Hematopoietic multipotent progenitor cell treated with erythropoietin and hydrocortisone succinate and interleukin-3 and kit ligand, for 15 days (in vitro differentiated cells): ENCODE results near the gene SLCO2B1.

ENCODE experiments used
- DNase-seq: peaks from one replicate; pipeline ENCODE4 v3.0.0-alpha.2; 2015; ENCODE audit warnings: low spot score

Gene SLCO2B1

DNA sequence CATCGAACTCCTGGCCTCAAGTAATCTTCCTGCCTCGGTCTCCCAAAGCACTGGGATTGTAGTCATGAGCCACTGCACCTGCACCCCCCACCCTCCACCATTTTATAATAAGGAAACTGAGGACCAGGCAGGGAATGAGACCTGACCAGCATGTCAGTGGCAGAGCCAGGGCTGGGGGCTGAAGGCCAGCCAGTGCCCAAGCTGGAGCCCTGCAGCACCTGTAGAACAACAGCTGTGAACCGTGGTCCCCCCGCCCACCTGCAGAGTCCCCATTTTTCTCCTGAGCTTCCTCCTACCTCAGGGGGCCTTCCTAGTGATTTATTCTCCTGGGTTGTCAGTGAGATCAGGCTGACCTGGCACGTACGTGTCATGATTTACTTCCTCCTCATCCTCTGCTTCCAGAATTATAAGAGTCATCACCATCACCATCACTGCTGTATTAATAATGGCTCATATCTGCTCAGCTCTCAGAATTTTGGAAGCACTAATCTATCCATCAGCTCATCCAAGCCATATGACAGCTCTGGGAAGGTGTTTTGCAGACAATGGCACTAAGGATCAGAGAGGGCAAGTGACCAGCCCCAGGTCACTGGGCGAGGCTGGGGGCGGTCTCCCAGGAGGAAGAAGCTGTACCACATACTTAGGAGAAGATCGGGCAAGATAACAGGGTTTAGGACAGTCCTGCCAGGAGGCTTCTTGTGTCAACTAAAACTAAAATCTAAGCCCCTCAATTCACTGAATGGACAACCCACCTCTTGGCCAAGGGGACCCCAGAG, 5.5 kb upstream of the SLCO2B1 start:
- DNase-seq: no peak

DNA sequence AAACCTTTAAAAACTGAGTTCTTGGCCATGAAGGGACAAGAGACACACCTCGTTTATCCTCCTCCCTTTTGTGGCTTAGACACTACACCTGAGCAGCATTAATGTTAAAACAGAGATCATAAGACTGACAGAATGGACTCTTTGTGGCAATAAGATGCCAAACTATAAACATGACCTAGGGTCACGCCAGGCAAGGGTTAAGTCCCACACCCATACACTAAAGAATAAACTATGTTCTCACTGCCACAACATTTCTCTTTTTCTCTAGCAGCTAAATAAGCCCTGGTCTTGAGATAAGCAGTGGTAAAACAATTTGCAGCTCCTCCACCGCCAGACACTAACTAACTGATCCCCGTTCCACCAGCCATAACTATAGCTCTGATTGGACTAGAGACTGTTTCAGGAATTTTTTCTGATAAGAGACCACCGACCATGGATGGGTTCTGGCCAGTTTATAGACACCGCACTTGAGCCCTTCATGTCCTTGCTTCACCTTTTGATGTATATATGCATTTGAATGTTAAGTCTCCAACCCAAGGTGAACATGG, 4.9 kb upstream of the SLCO2B1 start:
- DNase-seq: no peak

DNA sequence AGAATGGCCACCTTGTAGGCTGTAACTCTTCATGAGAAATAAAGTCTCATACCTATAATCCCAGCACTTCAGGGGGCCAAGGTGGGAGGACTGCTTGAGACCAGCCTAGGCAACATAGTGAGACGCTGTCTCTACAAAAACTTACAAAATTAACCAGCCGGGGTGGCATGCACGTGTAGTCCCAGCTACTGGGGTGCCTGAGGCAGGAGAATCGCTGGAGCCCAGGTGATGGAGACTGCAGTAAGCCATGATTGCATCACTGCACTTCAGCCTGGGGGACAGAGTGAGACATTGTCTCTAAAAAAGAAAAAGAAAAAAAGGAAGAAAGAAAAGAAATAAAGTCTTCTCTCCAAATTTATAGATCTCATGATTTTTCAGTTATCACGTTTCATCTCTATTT, 4.2 kb upstream of the SLCO2B1 start:
- DNase-seq: no peak

DNA sequence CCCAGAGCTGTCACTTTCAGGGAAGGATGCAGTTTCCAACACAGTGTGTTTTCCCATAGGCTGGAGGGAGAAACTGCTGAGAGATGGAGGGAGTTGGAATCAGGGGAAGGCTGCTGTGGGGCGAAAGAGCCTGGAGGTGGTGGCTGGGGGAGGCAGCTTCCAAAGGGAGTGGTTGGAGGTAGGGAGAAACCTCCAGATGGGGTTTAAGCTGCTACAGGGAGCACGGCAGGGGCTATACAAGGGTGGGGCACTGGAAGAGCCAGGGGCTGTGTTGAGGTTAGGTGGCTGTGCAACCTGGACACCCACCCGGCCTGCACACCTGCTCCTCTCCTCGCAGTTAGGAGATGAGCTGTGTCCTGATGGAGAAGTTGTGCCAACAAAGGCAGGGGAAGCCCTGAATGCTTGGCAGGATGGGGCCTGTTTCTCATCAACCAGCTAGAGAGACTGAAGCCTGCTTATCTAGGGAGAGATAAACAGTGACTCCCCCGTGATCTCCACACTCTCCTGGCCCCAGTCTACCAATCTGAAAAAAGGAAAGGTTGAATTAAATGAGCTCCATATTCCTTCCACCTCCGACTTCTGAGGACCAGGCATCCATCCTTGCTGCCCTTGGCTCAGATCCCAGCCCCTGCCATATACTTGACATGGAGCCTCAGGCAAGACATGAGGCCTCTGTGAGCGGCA, 3.6 kb upstream of the SLCO2B1 start:
- DNase-seq: no peak

DNA sequence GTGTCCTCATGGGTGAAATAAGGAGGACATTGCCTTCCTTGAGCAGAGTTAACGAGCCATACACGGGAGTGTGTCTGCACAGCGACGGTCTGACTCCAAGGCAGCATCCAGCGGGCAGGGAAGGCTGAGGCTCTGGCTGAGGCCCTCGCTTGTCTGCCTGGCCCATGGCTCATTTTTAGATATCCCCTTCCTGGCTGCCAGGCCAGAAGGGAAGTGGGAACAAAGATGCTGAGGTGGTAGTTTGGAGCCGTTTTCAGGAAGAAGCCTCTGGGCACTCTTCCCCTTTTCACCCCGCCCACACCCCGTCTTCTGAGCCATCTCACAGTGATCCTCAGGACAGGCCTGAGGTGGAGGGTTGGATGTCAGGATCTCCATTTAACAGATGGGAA, 3.0 kb upstream of the SLCO2B1 start:
- DNase-seq: no peak

DNA sequence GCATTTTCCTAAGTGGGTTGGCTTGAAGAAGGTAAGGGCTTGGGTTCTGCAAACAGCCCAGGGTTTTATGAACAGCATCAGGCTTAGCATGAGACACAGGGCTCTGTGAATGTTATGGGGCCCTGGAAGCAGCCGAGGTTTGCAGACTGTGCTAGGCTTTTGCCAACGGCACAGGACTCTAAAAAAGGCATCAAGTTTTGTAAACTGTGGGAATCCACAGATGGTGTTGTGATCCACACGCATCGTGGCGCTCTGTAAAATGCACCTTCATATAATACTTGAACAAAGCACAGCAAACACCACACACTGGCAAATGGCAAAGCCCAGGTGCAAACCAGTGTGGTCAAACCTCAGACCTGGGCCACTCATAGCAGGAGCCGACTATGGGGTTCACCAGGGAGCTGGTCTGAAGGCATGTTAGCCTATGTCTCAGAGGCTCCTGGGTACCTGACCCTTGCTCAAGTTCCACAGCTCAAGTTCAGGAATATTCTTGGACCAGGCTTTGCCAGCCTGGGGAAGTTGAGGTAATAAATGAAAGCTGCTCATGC, 2.4 kb upstream of the SLCO2B1 start:
- DNase-seq: no peak

DNA sequence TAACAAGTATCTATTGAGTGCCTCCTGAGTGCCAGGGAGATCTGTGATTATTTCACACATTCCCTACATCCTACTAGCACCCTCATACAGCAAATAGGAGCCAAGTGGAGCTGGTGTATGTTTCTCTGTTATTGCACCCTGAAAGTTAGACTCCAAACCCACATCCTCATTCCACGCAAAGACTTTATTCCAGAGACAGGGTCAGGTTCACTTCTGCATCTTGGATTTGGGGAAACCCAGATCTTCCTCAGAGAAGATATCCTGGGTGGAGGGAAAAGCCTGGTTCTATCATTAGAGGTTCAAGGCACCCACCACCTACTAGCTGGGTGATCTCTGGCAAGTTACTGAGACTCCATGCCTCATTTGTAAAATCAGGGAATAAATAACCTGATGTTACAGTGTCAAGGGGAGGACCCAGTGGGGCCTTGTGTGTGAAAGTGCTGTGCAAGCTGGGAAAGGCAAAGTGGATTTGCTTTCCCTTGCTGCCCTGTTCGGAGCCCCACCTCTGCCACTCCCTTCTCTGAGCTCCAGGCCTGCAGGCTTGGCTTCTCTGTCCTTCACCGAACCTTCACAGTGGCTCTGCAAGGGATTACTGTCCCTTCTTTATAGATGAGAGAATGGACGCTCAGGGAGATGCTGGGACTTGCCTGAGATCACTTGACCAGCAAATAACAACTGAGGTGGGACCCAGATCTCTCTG, 991 bp upstream of the SLCO2B1 start:
- no peak for DNase-seq

DNA sequence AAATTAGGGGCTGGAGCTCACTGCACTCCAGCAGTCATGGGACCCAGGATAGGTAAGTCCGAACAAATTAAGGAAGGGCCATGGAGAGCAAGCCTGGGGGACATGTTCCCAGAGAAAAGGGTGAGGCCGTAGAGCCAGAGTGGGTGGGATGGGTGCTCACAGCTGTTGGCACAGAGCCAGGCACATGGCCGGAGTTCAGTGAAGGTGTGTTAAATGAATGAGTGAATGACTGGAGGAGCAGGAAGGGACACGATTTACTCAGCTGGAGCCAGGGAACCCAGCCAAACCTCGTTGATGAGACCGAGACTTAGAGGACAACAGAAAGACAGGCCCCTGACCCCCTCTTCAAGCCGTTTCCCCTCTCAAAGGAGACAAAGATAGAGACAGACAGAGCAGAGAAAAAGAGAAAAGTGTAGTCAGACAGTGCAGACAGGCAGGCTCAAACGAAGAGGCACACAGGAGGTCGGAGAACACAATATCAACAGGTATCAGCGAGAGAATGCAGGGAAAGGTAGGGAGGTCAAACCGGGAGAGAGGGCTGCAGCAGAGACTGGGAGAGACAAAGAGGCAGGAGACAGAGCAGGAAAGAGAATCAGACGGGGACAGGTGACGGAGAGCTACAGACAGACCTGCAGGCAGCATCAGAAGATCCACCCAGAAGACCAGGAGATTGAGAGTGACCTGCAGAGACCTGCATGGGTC, 590 bp downstream of the SLCO2B1 start:
- DNase-seq: no peak

DNA sequence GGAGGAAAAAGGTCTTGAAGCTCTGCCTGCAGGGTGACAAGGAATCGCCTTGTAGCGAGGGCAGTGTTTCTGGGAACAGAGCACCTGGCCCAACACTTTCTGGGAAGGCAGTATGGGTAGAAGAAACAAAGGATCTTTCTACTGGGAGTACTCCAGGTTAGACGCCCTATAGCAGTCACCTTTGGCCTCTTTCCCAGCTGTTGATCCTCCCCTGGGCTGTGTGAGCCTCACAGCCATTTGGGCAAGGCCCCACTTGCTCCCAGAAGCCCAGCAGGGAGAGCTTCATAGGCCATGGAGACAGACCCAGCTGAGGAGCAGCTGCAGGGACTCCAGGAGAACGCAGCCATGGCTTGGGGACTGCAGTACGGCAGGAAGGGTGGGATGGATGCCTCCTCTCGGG, 1.2 kb downstream of the SLCO2B1 start:
- DNase-seq: no peak

DNA sequence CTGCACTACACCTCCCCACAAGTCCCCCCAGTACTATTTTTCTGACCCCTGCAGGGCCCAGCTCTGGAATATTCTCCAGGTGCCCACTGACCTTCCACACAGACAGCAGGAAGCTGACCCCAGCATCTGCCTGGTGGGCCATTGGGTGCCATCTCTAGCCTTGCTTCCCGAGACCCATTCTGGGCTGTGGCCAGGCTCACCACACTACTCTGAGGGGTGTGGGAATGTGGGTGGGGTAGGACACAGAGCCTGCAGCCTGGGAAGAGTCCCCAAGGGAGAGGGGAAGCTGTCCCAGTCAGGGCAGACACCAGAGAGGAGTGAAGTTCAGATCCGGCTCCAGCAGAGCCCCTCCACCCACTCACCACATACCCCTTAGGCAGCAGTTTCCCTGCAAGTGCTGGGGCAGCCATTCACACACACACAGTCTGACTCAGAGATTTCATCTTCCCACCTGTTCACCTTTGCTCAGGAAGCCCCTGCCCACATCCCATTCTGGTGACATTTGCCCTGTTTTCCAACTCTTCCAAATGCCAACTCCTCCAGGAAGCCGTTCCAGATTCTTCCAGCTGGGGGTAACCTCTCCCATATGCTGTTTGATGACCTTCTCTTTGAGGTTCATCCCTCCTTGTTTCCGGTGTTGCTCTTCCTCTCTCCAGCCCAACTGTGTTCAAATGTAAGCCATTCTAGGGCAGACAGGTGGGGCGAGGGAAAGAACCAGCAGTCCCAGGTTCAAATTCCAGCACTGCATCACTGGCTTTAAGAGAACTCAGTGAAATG, 1.9 kb downstream of the SLCO2B1 start:
- no peak for DNase-seq

DNA sequence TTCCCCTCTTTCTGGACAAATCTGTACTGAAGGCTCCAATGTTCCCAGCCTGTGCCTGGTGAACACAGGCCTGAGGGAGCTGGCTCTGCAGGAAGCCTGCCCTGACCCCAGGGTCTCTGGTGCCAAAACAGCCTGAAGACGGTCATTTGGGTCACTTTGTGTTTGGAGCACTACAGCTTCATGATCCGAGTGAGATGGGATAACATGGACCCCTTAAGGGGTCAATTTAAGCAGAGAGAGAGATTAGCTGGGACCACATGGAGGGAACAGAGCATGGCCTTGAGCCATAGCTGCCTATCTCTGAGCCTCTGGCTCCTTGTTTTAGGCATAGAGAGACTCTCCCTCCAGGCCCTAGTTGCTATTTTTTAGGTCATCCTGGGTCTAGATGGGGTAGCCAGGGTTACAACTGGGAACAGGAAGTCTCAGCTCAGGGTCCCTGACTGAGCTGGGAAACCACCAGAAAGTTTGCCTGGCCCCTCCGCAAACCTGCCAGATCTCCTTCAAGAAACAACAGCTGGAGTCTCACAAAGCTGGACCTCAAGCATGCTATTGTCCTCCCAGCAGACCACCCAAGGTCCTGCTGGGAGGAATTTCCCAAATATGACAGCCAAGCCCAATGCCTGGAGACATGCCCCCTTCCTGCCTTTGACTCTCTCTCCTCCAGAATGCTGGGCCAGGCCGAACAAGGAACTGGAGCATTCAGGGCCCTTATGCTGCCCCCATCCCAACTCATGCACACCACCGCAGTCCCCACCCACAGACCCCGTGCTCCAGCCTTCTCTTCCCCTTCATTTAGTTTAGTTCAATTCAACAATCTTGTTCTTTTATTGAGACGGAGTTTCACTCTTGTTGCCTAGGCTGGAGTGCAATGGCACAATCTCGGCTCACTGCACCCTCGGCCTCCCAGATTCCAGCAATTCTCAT, 4.0 kb downstream of the SLCO2B1 start:
- no peak for DNase-seq

DNA sequence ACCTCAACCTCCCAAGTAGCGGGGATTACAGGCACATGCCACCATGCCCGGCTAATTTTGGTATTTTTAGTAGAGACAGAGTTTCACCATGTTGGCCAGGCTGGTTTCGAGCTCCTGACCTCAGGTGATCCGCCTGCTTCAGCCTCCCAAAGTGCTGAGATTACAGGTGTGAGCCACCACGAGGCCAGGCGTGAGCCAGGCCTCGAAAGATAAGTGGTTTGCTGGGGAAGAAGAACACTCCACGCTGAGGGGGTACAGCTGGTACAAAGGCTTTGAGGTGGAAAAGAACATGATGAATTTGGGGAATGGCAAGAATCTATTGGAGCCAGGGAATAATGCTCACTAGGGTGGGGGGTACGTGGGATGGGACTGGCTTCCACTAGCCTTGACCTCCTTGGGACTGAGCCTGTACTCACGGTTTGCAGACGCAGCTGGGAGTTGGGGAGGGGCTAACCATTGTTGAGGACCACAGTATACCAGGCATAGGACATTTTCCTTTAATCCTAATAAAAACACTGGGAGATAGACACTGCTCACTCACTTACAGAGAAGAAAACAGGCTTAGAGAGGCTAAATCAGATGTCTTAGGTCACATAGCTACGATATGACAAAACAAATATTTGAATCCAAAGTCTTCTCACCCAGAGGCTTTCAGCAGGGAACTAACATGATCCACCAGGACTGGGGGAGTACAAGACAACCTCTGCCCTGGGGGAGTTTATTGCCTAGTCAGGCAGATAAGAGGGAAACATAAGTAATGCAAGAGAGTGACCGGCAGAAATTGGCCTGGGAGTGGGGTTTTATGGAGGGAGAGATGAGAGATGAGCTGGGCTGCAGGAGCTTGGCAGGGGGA, 4.9 kb downstream of the SLCO2B1 start:
- no peak for DNase-seq

DNA sequence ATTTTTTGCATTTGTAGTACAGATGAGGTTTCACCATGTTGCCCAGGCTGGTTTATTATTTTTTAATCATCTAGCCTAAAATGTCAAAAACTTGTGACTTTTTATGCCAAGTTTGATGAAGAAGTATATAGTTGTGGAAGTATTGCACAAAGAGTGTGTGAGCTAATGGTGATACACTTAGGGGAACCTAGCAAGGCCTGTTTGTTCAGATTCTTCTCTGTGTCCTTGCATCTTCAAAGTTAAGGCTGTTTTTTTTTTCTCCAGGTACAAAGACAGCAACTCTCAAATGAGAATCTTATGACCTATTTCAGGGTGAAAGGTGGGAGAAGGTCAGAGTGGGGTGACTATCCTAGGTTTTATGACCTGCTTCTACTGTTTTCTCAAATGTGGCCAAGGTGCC, 7.3 kb downstream of the SLCO2B1 start:
- DNase-seq: no peak

DNA sequence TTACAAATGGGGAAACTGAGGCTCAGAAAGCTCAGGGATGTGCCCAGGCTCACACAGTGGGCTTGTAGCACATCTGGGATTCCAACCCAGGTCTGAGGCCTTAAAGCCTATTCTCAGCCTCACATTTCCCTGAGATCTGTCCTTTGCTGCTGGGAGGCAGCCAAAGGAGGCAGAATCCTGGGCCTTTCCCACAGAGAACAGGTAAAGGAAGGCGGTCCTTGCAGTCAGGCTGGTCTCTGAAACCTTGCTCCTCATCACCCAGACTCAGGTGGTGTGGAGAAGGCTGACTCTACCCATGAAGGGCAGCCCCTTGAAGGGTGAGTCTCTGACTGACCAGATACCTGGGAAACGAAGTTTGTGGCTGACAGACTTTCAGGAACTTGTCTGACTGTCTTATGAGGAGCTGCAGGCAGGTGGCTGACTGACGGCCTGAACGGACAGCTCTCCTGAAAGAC, 7.8 kb downstream of the SLCO2B1 start:
- no peak for DNase-seq

DNA sequence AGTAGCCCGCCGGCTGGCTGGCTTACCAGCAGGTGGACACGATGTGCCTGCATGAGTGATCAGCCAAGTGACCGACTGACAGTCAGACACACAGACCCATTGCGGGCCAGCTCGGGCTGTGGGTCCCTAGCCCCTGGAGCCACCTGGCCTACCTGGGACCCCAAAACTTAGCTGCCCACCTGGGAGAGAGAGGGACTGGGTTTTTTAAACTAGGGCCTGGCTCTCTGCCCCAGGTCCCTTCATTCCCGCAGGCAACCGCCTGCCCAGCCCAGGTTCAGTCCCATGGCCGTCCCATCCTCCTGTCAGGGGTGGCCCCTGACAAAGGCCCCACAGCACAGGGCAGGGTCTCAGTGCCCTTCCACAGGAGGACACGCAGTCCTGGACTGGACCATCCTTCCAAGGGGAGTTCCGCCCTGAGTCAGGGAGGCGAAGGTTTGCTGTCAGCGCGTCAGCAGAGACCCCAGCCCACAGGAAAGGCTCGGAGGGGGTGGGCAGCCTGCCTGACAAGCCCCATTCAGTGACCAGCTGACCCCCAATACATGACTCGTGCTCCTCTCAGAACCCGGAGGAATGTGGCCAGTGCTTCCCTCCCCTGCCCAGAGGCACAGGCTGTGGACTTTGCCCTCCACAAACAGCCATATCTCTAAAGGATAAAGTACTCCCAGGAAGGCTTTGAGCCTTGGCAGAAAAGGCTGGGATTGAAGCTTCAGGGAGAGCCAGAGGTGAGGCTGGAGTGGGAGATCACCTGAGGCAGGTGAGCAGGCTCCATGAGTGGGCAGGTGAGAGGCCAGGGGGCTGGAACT, 8.4 kb downstream of the SLCO2B1 start:
- no peak for DNase-seq

DNA sequence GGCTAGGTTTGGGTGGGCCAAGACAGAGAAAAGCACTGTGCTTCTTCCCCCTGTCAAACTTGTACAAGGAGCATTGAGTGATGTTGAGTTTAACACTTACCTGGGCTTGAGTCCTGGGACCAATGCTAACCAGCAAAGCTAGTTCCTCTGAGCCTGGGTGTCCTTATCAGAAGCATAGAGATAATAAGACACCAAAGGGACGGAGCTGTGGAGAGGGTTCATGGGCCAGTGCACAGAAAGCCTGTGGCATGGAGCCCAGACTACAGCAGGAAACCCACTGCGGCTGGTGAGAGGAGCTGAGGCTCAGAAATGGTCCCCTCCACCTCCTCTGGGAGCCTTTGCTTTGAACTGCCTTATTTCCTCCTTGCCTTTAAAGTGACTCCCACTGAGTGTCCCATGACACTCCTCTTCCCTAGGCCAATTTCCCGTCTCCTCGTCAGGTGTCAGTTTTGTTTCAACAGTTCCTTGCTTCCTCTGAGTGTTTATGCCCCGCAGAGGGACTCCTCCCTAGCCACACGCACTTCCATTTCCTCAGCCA, 9.4 kb downstream of the SLCO2B1 start:
- no peak for DNase-seq

DNA sequence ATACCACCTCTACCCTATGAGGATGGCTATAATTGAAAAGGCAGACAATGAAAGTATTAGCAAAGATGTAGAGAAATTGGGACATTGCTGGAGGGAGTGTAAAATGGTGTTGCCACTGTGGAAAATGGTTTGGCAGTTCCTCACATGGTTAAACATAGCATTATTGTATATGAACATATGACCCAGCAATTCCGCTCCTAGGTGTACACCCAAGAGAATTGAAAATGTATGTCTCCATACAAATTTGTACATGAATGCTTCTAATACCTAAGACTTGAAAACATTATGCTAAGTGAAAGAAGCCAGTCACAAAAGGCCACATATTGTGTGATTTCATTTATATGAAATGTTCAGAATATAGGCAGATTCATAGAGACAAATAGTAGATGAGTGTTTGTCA, 10.0 kb downstream of the SLCO2B1 start:
- no peak for DNase-seq

DNA sequence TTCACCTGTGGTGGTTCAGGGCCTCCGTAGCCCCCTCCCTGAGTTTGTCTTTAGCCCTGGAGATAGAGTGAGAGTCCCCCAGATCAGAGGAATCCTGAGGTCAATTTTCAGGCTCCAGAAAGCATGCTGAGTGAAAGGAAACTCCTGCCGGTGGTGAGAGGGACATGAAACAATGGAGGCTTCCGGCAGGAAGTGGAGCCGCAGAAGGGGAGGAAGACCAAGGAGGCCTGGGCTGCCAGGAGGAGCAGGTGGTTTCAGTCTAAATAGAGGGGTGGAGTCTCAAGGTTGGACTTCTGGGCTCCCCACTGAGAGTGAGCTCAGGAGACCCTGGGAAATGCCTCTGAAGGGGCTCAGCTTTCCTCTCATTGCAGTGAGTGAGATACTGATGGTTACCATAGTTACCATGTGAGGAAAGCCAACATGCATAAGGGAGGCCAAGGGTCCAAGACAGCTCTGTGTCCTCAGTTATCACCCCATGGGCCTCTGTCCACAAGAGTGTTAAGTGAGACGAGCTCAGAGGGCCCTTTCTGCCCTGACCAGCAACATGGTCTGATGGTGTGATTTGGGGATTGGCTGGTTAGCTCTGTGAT, 10.7 kb downstream of the SLCO2B1 start:
- DNase-seq: no peak
